ENCODE measurements around the gene RD3L.

RD3L gene

GRCh38 chr14:103969961-103970360, 27.6 kb upstream of the RD3L start:
- no peak for TF ChIP-seq ESRRG (CRISPR knock-in tag; IDR thresholded peaks at IDR 0.05)
- no peak for TF ChIP-seq ARNTL (CRISPR knock-in tag; IDR thresholded peaks at IDR 0.05; ENCODE audit: borderline replicate concordance, low read depth)
- TF ChIP-seq, protein P1, sequence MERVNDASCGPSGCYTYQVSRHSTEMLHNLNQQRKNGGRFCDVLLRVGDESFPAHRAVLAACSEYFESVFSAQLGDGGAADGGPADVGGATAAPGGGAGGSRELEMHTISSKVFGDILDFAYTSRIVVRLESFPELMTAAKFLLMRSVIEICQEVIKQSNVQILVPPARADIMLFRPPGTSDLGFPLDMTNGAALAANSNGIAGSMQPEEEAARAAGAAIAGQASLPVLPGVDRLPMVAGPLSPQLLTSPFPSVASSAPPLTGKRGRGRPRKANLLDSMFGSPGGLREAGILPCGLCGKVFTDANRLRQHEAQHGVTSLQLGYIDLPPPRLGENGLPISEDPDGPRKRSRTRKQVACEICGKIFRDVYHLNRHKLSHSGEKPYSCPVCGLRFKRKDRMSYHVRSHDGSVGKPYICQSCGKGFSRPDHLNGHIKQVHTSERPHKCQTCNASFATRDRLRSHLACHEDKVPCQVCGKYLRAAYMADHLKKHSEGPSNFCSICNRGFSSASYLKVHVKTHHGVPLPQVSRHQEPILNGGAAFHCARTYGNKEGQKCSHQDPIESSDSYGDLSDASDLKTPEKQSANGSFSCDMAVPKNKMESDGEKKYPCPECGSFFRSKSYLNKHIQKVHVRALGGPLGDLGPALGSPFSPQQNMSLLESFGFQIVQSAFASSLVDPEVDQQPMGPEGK (CRISPR knock-in tag; IDR thresholded peaks at IDR 0.05; ENCODE audit: borderline replicate concordance), result no peak
- no peak for TF ChIP-seq OSR1 (CRISPR knock-in tag; IDR thresholded peaks at IDR 0.05)
- TF ChIP-seq ZC3H10 (CRISPR knock-in tag; IDR thresholded peaks at IDR 0.05), result no peak
- TF ChIP-seq ZFP3 (CRISPR knock-in tag; IDR thresholded peaks at IDR 0.05), result no peak
- TF ChIP-seq ZNF70 (CRISPR knock-in tag; IDR thresholded peaks at IDR 0.05), result no peak
- no peak for ATAC-seq

DNA sequence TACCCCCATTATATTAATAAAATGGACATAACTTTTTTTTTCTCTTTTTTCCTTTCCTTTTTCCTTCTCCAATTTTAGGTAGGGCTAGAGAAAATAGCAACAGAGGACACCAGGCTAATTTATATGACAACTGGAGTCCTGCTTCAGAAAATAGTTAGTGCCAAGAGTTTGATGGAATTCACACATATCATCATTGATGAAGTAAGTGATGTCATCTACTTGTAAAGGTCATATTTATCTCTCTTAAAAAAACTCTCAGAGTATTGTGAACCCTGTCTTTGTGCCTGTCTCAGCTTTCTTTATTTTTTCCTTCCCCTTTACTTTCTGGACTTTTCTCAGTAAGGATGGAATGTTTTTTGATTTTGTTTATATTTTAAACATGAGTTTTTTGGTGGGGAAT, 24.3 kb upstream of the RD3L start:
- TF ChIP-seq, protein P2, sequence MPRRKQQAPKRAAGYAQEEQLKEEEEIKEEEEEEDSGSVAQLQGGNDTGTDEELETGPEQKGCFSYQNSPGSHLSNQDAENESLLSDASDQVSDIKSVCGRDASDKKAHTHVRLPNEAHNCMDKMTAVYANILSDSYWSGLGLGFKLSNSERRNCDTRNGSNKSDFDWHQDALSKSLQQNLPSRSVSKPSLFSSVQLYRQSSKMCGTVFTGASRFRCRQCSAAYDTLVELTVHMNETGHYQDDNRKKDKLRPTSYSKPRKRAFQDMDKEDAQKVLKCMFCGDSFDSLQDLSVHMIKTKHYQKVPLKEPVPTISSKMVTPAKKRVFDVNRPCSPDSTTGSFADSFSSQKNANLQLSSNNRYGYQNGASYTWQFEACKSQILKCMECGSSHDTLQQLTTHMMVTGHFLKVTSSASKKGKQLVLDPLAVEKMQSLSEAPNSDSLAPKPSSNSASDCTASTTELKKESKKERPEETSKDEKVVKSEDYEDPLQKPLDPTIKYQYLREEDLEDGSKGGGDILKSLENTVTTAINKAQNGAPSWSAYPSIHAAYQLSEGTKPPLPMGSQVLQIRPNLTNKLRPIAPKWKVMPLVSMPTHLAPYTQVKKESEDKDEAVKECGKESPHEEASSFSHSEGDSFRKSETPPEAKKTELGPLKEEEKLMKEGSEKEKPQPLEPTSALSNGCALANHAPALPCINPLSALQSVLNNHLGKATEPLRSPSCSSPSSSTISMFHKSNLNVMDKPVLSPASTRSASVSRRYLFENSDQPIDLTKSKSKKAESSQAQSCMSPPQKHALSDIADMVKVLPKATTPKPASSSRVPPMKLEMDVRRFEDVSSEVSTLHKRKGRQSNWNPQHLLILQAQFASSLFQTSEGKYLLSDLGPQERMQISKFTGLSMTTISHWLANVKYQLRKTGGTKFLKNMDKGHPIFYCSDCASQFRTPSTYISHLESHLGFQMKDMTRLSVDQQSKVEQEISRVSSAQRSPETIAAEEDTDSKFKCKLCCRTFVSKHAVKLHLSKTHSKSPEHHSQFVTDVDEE (CRISPR knock-in tag; IDR thresholded peaks at IDR 0.05), result no peak
- TF ChIP-seq ISL1 (CRISPR knock-in tag; IDR thresholded peaks at IDR 0.05), result no peak

GRCh38 chr14:103961928-103962578, 19.7 kb upstream of the RD3L start:
- no peak for ATAC-seq
- no peak for TF ChIP-seq BACH2 (CRISPR knock-in tag; IDR thresholded peaks at IDR 0.05; ENCODE audit: borderline replicate concordance)
- TF ChIP-seq ZFP30 (CRISPR knock-in tag; IDR thresholded peaks at IDR 0.05), result no peak
- TF ChIP-seq ZNF565 (CRISPR knock-in tag; conservative IDR thresholded peaks at IDR 0.05; ENCODE audit: low read depth), result no peak
- TF ChIP-seq ISL1 (CRISPR knock-in tag; IDR thresholded peaks at IDR 0.05), result no peak
- no peak for TF ChIP-seq ARNTL (CRISPR knock-in tag; IDR thresholded peaks at IDR 0.05; ENCODE audit: borderline replicate concordance, low read depth)
- TF ChIP-seq, protein P3, sequence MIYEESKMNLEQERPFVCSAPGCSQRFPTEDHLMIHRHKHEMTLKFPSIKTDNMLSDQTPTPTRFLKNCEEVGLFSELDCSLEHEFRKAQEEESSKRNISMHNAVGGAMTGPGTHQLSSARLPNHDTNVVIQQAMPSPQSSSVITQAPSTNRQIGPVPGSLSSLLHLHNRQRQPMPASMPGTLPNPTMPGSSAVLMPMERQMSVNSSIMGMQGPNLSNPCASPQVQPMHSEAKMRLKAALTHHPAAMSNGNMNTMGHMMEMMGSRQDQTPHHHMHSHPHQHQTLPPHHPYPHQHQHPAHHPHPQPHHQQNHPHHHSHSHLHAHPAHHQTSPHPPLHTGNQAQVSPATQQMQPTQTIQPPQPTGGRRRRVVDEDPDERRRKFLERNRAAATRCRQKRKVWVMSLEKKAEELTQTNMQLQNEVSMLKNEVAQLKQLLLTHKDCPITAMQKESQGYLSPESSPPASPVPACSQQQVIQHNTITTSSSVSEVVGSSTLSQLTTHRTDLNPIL (CRISPR knock-in tag; IDR thresholded peaks at IDR 0.05; ENCODE audit: low read depth), result no peak
- no peak for TF ChIP-seq RARB (CRISPR knock-in tag; IDR thresholded peaks at IDR 0.05)
- no peak for TF ChIP-seq ZNF8 (CRISPR knock-in tag; IDR thresholded peaks at IDR 0.05)
- TF ChIP-seq CSRNP3 (CRISPR knock-in tag; IDR thresholded peaks at IDR 0.05), result no peak
- TF ChIP-seq TOX (CRISPR knock-in tag; IDR thresholded peaks at IDR 0.05; ENCODE audit: borderline replicate concordance), result no peak
- TF ChIP-seq TCF4 (CRISPR knock-in tag; IDR thresholded peaks at IDR 0.05; ENCODE audit: borderline replicate concordance), result no peak
- TF ChIP-seq, protein P1 (CRISPR knock-in tag; IDR thresholded peaks at IDR 0.05; ENCODE audit: borderline replicate concordance), result no peak
- TF ChIP-seq ESRRG (CRISPR knock-in tag; IDR thresholded peaks at IDR 0.05), result no peak
- TF ChIP-seq CSDC2 (CRISPR knock-in tag; IDR thresholded peaks at IDR 0.05), result no peak
- TF ChIP-seq SNAI2 (CRISPR knock-in tag; IDR thresholded peaks at IDR 0.05), result no peak
- TF ChIP-seq, protein P4, sequence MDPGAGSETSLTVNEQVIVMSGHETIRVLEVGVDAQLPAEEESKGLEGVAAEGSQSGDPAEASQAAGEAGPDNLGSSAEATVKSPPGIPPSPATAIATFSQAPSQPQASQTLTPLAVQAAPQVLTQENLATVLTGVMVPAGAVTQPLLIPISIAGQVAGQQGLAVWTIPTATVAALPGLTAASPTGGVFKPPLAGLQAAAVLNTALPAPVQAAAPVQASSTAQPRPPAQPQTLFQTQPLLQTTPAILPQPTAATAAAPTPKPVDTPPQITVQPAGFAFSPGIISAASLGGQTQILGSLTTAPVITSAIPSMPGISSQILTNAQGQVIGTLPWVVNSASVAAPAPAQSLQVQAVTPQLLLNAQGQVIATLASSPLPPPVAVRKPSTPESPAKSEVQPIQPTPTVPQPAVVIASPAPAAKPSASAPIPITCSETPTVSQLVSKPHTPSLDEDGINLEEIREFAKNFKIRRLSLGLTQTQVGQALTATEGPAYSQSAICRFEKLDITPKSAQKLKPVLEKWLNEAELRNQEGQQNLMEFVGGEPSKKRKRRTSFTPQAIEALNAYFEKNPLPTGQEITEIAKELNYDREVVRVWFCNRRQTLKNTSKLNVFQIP (CRISPR knock-in tag; IDR thresholded peaks at IDR 0.05; ENCODE audit: borderline replicate concordance, low read depth), result no peak
- TF ChIP-seq ZFP3 (CRISPR knock-in tag; IDR thresholded peaks at IDR 0.05), result no peak
- TF ChIP-seq GLIS3 (CRISPR knock-in tag; IDR thresholded peaks at IDR 0.05), result no peak
- TF ChIP-seq OSR1 (CRISPR knock-in tag; IDR thresholded peaks at IDR 0.05), result no peak

More for the DNA sequence above, 24.3 kb upstream of the RD3L start:
- ATAC-seq, result no peak

Data from SK-N-SH treated with all-trans-retinoic acid at 6 μM for 48 hours (cell line).